SK-N-SH (cell line): ENCODE measurements around the gene PPA2. TPM values are rescaled to one million over a fixed set of nuclear protein-coding genes. Genes with fewer than 3 reads are reported as not detected.

Experiments used
- CTCF ChIA-PET: fragments of 300-600, 350-600 bp; formaldehyde crosslinking; extraction: SDS; loops from one replicate; lab custom pipeline; 2021; lab: Yijun Ruan, JAX
- POLR2A ChIA-PET: fragments of 350-600 bp; sonication (Branson Sonifier 250); formaldehyde crosslinking; extraction: SDS; loops from one replicate; lab custom pipeline; 2020; ENCODE audit warnings: antibody characterized with exemption, inconsistent platforms; lab: Yijun Ruan, JAX
- DNase-seq: peaks from one replicate; pipeline ENCODE4 v3.0.0; 2012
- H2AFZ ChIP-seq: fragments of 200-600 bp; sonication (generic); 2 replicates; pipeline ENCODE4 v1.8.1; 2016; ENCODE audit warnings: antibody characterized with exemption, mild to moderate bottlenecking, low read depth
- H3F3A ChIP-seq: fragments of 200-600 bp; sonication (generic); replicated peaks from 2 replicates; pipeline ENCODE3; 2016; ENCODE audit warnings: antibody characterized with exemption, mild to moderate bottlenecking; ENCODE audit not compliant: insufficient read depth
- H3K27ac ChIP-seq, 2 experiments: fragments of 200-500 bp in 1 of 2; fragments of 200-600 bp in 1 of 2; sonication (Bioruptor generic) in 1 of 2; sonication (generic), shearing (Covaris generic) in 1 of 2; 2 replicates each; pipeline versions ENCODE4 v1.5.1 to v1.6.1; 2014 to 2016; ENCODE audit warnings: low read depth in 2 of 2, inconsistent platforms in 1 of 2, low read length in 1 of 2, mild to moderate bottlenecking in 1 of 2, mixed read lengths in 1 of 2
- H3K27me3 ChIP-seq: fragments of 200-600 bp; sonication (generic), shearing (Covaris generic); 2 replicates; pipeline ENCODE4 v1.6.1; 2016; ENCODE audit warnings: mixed run types; ENCODE audit not compliant: insufficient read depth
- H3K36me3 ChIP-seq, 2 experiments: fragments of 200-500 bp in 1 of 2; fragments of 200-600 bp in 1 of 2; sonication (Bioruptor generic) in 1 of 2; sonication (generic) in 1 of 2; replicated peaks in 1 of 2; 2 replicates each; pipeline versions ENCODE3 to v1.5.1; 2014 to 2016; ENCODE audit warnings: low read length in 1 of 2, mild to moderate bottlenecking in 1 of 2; ENCODE audit not compliant: insufficient read depth in 2 of 2, control insufficient read depth in 1 of 2
- H3K4me1 ChIP-seq, 2 experiments: fragments of 200-500 bp in 1 of 2; fragments of 200-600 bp in 1 of 2; sonication (Bioruptor generic) in 1 of 2; sonication (generic), shearing (Covaris generic) in 1 of 2; 2 replicates each; pipeline versions ENCODE4 v1.5.1 to v1.6.1; 2014 to 2016; ENCODE audit warnings: low read depth in 1 of 2, low read length in 1 of 2, mixed run types in 1 of 2; ENCODE audit not compliant: insufficient read depth in 2 of 2, control insufficient read depth in 1 of 2
- H3K4me2 ChIP-seq: fragments of 200-600 bp; sonication (generic), shearing (Covaris generic); 2 replicates; pipeline ENCODE4 v1.6.1; 2017; ENCODE audit warnings: mixed run types
- H3K4me3 ChIP-seq, 2 experiments: fragments of 200-500 bp in 1 of 2; fragments of 200-600 bp in 1 of 2; sonication (Bioruptor generic) in 1 of 2; sonication (generic), shearing (Covaris generic) in 1 of 2; 2 replicates each; pipeline versions ENCODE4 v1.5.1 to v1.8.1; 2014 to 2016; ENCODE audit warnings: low read depth in 2 of 2, inconsistent platforms in 1 of 2, low read length in 1 of 2, mild to moderate bottlenecking in 1 of 2, mixed read lengths in 1 of 2, moderate library complexity in 1 of 2
- H3K79me2 ChIP-seq: fragments of 200-600 bp; sonication (generic); 2 replicates; pipeline ENCODE4 v1.8.1; 2017; ENCODE audit warnings: mild to moderate bottlenecking; ENCODE audit not compliant: insufficient read depth
- H3K9ac ChIP-seq: fragments of 200-600 bp; sonication (generic); 2 replicates; pipeline ENCODE4 v1.6.1; 2017; ENCODE audit warnings: mixed run types
- H3K9me2 ChIP-seq: fragments of 200-600 bp; sonication (generic); 2 replicates; pipeline ENCODE4 v1.6.1; 2017; ENCODE audit warnings: mixed run types
- H3K9me3 ChIP-seq: fragments of 200-600 bp; sonication (generic); 2 replicates; pipeline ENCODE4 v1.6.1; 2017; ENCODE audit warnings: mixed run types, mild to moderate bottlenecking, moderate library complexity
- H4K20me1 ChIP-seq: fragments of 200-600 bp; sonication (generic); 2 replicates; pipeline ENCODE4 v1.6.1; 2017; ENCODE audit warnings: mild to moderate bottlenecking, mixed run types; ENCODE audit not compliant: insufficient read depth
- CHD2 ChIP-seq: fragments of 150-350 bp; IDR thresholded peaks from 2 replicates; pipeline ENCODE4 v1.6.1; 2018; ENCODE audit warnings: low read length; ENCODE audit not compliant: partially characterized antibody
- FOSL2 ChIP-seq: IDR thresholded peaks from 2 replicates; pipeline ENCODE4 v1.4.0; 2012; ENCODE audit warnings: low read depth, mild to moderate bottlenecking, moderate library complexity, borderline replicate concordance
- FOXM1 ChIP-seq: IDR thresholded peaks from 2 replicates; pipeline ENCODE4 v1.4.0; 2012; ENCODE audit warnings: low read depth, mild to moderate bottlenecking
- MEF2A ChIP-seq: IDR thresholded peaks from 2 replicates; pipeline ENCODE4 v1.4.0; 2012; ENCODE audit warnings: low read depth, borderline replicate concordance
- NFIC ChIP-seq: IDR thresholded peaks from 2 replicates; pipeline ENCODE4 v1.4.0; 2012; ENCODE audit warnings: borderline replicate concordance
- RAD21 ChIP-seq: IDR thresholded peaks from 2 replicates; pipeline ENCODE4 v1.6.1; 2012; ENCODE audit warnings: mild to moderate bottlenecking, low read length
- RCOR1 ChIP-seq: fragments of 150-350 bp; IDR thresholded peaks from 2 replicates; pipeline ENCODE4 v1.6.1; 2017; ENCODE audit warnings: antibody characterized with exemption, low read length
- RFX5 ChIP-seq: IDR thresholded peaks from 2 replicates; pipeline ENCODE4 v1.6.1; 2012; ENCODE audit warnings: mild to moderate bottlenecking, improper control_type of control experiment, low read length
- RXRA ChIP-seq: IDR thresholded peaks from 2 replicates; pipeline ENCODE4 v1.4.0; 2012; ENCODE audit warnings: low read depth, mild to moderate bottlenecking, borderline replicate concordance
- TAF1 ChIP-seq: IDR thresholded peaks from 2 replicates; pipeline ENCODE4 v1.6.1; 2012; ENCODE audit warnings: low read depth, mild to moderate bottlenecking, low read length, moderate library complexity, borderline replicate concordance
- TCF12 ChIP-seq: IDR thresholded peaks from 2 replicates; pipeline ENCODE4 v1.4.0; 2012
- TEAD4 ChIP-seq: IDR thresholded peaks from 2 replicates; pipeline ENCODE4 v1.4.0; 2012; ENCODE audit warnings: mild to moderate bottlenecking, borderline replicate concordance; ENCODE audit not compliant: insufficient read depth
- YY1 ChIP-seq: IDR thresholded peaks from 2 replicates; pipeline ENCODE4 v1.4.0; 2012; ENCODE audit warnings: low read depth, mild to moderate bottlenecking
- WGBS: methylation state at CpG from one replicate; pipeline ENCODE4 v1.1.6; 2017; ENCODE audit warnings: low lambda C conversion rate; 5-methylcytosine and 5-hydroxymethylcytosine counted together
- polyA plus RNA-seq, 3 experiments: library from polyadenylated mRNA; depleted of rRNA; stranded (reverse); fragments of >200 nt; gene quantifications; 2 replicates each; pipeline ENCODE4 v1.2.3, GENCODE V29; 2012
- TF ChIP-seq, protein P1 (sequence below): fragments of 200-600 bp; sonication (generic); IDR thresholded peaks from 2 replicates; pipeline ENCODE4 v1.6.1; 2017; ENCODE audit warnings: antibody characterized with exemption, mild to moderate bottlenecking, moderate library complexity
- TF ChIP-seq, protein P2 (sequence below): IDR thresholded peaks from 2 replicates; pipeline ENCODE4 v1.4.0; 2012; ENCODE audit warnings: low read depth
- TF ChIP-seq, protein P3 (sequence below): fragments of 150-350 bp; IDR thresholded peaks from 2 replicates; pipeline ENCODE4 v1.6.1; 2016; ENCODE audit warnings: mild to moderate bottlenecking, low read depth, low read length

PPA2 gene
- polyA plus RNA-seq, 1 of the 3 experiments (the other 2 are of a cell fraction) = 57.8 TPM

DNA sequence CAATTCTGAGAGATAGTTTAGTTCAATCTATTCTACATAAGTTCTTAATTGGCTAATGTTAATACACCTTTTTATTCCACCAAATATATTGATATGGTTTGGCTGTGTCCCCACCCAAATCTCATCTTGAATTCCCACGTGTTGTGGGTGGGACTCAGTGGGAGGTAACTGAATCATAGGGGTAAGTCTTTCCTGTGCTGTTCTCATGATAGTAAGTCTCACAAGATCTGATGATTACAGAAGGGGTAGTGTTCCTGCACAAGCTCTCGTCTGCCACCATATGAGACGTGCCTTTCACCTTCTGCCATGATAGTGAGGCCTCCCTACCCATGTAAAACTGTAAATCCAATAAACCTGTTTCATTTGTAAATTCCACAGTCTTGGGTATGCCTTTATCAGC is 11.3 kb downstream of the PPA2 start:
- POLR2A ChIA-PET = no interaction called here
- peaks cover 22% of the 10 kb centered on the region for H3K79me2 ChIP-seq
- H3F3A ChIP-seq = no peaks in the 10 kb centered on the region
- H4K20me1 ChIP-seq = no peaks in the 10 kb centered on the region
- peaks cover 10 to 18% of the 10 kb centered on the region in 2 experiments for H3K36me3 ChIP-seq
- no peak overlapping the region for H2AFZ ChIP-seq
- H3K9me3 ChIP-seq = no peaks in the 10 kb centered on the region
- no peak overlapping the region for H3K4me2 ChIP-seq
- H3K9me2 ChIP-seq = no peaks in the 10 kb centered on the region
- no peak overlapping the region for H3K4me3 ChIP-seq
- no peaks in the 10 kb centered on the region for H3K4me1 ChIP-seq
- CTCF ChIA-PET = interaction anchor here (1.0 to 3.2 kb wide), 3 partner anchors 9 to 321 kb away, joined by 3 to 14 read pairs (median 6); partner anchors contain the start of gene PPA2
- H3K27me3 ChIP-seq = no peaks in the 10 kb centered on the region
- 83% methylated on average over 3 of the region's 3 CpGs for WGBS
- no peak overlapping the region for H3K9ac ChIP-seq
- no peak overlapping the region for H3K27ac ChIP-seq
- DNase-seq = no peak
- TF ChIP-seq, protein P1, sequence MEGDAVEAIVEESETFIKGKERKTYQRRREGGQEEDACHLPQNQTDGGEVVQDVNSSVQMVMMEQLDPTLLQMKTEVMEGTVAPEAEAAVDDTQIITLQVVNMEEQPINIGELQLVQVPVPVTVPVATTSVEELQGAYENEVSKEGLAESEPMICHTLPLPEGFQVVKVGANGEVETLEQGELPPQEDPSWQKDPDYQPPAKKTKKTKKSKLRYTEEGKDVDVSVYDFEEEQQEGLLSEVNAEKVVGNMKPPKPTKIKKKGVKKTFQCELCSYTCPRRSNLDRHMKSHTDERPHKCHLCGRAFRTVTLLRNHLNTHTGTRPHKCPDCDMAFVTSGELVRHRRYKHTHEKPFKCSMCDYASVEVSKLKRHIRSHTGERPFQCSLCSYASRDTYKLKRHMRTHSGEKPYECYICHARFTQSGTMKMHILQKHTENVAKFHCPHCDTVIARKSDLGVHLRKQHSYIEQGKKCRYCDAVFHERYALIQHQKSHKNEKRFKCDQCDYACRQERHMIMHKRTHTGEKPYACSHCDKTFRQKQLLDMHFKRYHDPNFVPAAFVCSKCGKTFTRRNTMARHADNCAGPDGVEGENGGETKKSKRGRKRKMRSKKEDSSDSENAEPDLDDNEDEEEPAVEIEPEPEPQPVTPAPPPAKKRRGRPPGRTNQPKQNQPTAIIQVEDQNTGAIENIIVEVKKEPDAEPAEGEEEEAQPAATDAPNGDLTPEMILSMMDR = no peak
- TF ChIP-seq FOXM1 = no peak
- TF ChIP-seq TEAD4 = no peak
- TF ChIP-seq FOSL2 = no peak
- TF ChIP-seq, protein P2, sequence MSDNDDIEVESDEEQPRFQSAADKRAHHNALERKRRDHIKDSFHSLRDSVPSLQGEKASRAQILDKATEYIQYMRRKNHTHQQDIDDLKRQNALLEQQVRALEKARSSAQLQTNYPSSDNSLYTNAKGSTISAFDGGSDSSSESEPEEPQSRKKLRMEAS = no peak
- TF ChIP-seq, protein P3, sequence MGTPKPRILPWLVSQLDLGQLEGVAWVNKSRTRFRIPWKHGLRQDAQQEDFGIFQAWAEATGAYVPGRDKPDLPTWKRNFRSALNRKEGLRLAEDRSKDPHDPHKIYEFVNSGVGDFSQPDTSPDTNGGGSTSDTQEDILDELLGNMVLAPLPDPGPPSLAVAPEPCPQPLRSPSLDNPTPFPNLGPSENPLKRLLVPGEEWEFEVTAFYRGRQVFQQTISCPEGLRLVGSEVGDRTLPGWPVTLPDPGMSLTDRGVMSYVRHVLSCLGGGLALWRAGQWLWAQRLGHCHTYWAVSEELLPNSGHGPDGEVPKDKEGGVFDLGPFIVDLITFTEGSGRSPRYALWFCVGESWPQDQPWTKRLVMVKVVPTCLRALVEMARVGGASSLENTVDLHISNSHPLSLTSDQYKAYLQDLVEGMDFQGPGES = no peak
- no peak for TF ChIP-seq TAF1
- TF ChIP-seq MEF2A = no peak
- no peak for TF ChIP-seq YY1
- no peak for TF ChIP-seq NFIC

DNA sequence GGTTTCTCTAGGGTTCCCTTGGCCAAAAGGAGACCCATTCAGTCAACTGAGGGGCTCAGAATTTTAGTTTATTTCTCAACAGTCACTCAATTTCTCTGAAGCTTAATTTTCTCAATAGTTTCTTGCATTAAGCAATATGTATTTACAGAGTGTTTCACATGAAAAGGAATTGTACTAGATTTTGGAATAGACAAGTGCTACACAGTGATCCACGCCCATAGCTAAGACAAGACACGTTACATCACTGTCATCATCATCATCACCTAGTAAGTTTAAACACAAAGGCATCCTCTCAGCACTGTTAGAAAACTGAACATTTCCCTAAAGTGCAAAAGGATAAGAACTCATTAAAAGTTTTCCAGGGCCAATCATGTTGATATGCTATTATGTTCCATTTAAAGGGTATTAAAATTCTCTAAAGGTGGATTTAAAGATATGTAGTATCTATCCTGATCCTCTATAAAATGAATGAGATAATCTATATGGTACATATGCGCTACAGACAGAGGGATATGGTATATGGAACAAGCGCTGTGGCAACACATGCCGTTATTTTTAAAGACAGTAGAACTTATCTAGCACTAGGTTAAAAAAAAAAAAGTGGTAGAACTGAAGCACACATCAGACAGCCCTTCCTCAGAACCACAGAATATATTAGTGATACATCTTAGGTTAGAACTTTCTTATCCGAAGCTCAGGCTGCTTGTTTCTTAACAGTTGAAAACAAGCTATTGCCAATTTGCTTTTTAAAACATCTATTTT is 12.1 kb downstream of the PPA2 start:
- no peaks in the 10 kb centered on the region for H3K9me2 ChIP-seq
- no peak overlapping the region for H3K9ac ChIP-seq
- no peaks in the 10 kb centered on the region for H3F3A ChIP-seq
- WGBS = over 99% methylated on average over 6 of the region's 6 CpGs
- TF ChIP-seq RCOR1 (no peak), FOXM1 (no peak), CHD2 (no peak), RAD21 (no peak), RXRA (no peak), RFX5 (no peak), TCF12 (no peak)
- no peak overlapping the region for H2AFZ ChIP-seq
- H3K27ac ChIP-seq = no peak overlapping the region
- no peaks in the 10 kb centered on the region for H3K9me3 ChIP-seq
- no peak overlapping the region for H3K4me2 ChIP-seq
- H3K4me1 ChIP-seq = no peaks in the 10 kb centered on the region
- DNase-seq = no peak
- no peak overlapping the region for H3K4me3 ChIP-seq
- no peaks in the 10 kb centered on the region for H3K27me3 ChIP-seq
- ChIA-PET POLR2A (interaction anchor here (0.6 to 1.1 kb wide), 2 partner anchors 12 to 238 kb away, joined by 3 read pairs; partner anchors contain the start of gene PPA2), CTCF (interaction anchor here (1.0 to 3.2 kb wide), 4 partner anchors 10 to 321 kb away, joined by 3 to 14 read pairs (median 6); partner anchors contain the start of gene PPA2)
- peaks cover 12 to 15% of the 10 kb centered on the region in 2 experiments for H3K36me3 ChIP-seq
- no peaks in the 10 kb centered on the region for H4K20me1 ChIP-seq
- H3K79me2 ChIP-seq = peaks cover 14% of the 10 kb centered on the region
